DOHH2 (cell line): ENCODE results near the gene TACR1.

Experiments
- H3F3A ChIP-seq: fragments of 200-600 bp; sonication (generic), shearing (Covaris generic); 2 replicates; pipeline ENCODE4 v1.6.0; 2016; ENCODE audit warnings: antibody characterized with exemption, mild to moderate bottlenecking; ENCODE audit not compliant: control insufficient read depth, insufficient read depth
- H3K27ac ChIP-seq: fragments of 200-600 bp; sonication (generic); 2 replicates; pipeline ENCODE4 v1.5.1; 2014; ENCODE audit warnings: low read depth, mild to moderate bottlenecking, low read length, moderate library complexity
- H3K27me3 ChIP-seq: fragments of 200-600 bp; sonication (generic); 2 replicates; pipeline ENCODE4 v1.6.1; 2014; ENCODE audit warnings: mild to moderate bottlenecking, low read length, mixed read lengths; ENCODE audit not compliant: control insufficient read depth
- H3K36me3 ChIP-seq: fragments of 200-600 bp; sonication (generic); 2 replicates; pipeline ENCODE4 v1.6.1; 2014; ENCODE audit warnings: mild to moderate bottlenecking, low read length, moderate library complexity, mixed read lengths; ENCODE audit not compliant: control insufficient read depth
- H3K4me1 ChIP-seq: fragments of 200-600 bp; sonication (generic); 2 replicates; pipeline ENCODE4 v1.6.1; 2014; ENCODE audit warnings: mild to moderate bottlenecking, low read length, mixed read lengths; ENCODE audit not compliant: control insufficient read depth
- H3K4me2 ChIP-seq: fragments of 200-600 bp; sonication (generic); 2 replicates; pipeline ENCODE4 v1.6.0; 2014; ENCODE audit warnings: mild to moderate bottlenecking, low read length, moderate library complexity
- H3K4me3 ChIP-seq: fragments of 200-600 bp; sonication (generic); 2 replicates; pipeline ENCODE4 v1.5.1; 2014; ENCODE audit warnings: mild to moderate bottlenecking, low read length, mixed read lengths
- H3K79me2 ChIP-seq: fragments of 200-600 bp; sonication (generic); 2 replicates; pipeline ENCODE4 v1.6.1; 2014; ENCODE audit warnings: mild to moderate bottlenecking, low read length, mixed read lengths; ENCODE audit not compliant: control insufficient read depth
- H3K9me2 ChIP-seq: fragments of 200-600 bp; sonication (generic); replicated peaks from 2 replicates; pipeline ENCODE4 v1.6.1; 2014; ENCODE audit warnings: mild to moderate bottlenecking, low read length, mixed read lengths; ENCODE audit not compliant: control insufficient read depth
- H3K9me3 ChIP-seq: fragments of 200-600 bp; sonication (generic); 2 replicates; pipeline ENCODE4 v1.6.1; 2014; ENCODE audit warnings: antibody characterized with exemption, low read length, mixed read lengths; ENCODE audit not compliant: control insufficient read depth, insufficient read depth
- H4K20me1 ChIP-seq: fragments of 200-600 bp; sonication (generic); 2 replicates; pipeline ENCODE4 v1.6.0; 2014; ENCODE audit warnings: low read depth, mild to moderate bottlenecking, antibody characterized with exemption, low read length, moderate library complexity; ENCODE audit not compliant: control insufficient read depth, insufficient read depth
- CTCF ChIP-seq: fragments of 200-600 bp; sonication (generic); IDR thresholded peaks from one replicate; pipeline ENCODE4 v1.5.1; 2014; ENCODE audit warnings: antibody characterized with exemption, mild to moderate bottlenecking, low read depth, low read length; ENCODE audit not compliant: poor library complexity, severe bottlenecking
- EZH2phosphoT487 ChIP-seq: fragments of 200-600 bp; sonication (generic); IDR thresholded peaks from 2 replicates; pipeline ENCODE4 v1.6.1; 2017; ENCODE audit warnings: borderline replicate concordance, mild to moderate bottlenecking, antibody characterized with exemption, low read length, moderate library complexity, mixed read lengths

Gene TACR1

DNA sequence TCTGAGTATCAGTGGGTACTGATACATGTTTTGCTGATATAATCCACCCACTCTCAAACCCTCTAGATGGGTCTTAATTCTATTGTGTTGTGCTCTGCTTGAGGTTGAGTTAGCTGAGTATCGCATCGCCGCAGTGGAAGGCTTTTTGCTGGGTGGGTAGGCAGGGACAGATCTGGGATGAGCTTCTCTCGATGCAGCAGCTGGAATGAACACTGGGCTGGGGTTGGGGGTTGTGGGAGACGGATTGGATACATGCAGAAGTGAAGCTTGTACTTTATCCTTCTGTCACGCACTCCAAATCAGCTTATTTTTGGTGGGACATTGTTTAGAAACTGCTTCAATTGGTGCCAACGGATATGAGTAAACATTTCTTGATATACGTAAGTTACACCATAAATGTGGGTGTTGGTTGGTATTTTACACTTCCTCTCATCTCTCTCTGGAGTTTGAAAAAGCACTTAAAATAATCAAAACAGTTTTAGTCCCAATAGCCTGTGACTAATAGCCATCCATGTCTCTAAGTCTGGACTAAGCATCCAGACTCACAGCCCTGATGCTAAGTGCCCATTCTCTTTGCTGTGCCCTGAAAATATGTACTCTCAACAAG, 133.8 kb downstream of the TACR1 start:
- Histone ChIP-seq H3K36me3 (no peaks in the 10 kb centered on the region), H3K4me2 (no peak overlapping the region), H3K79me2 (no peaks in the 10 kb centered on the region), H3K4me3 (no peak overlapping the region), H4K20me1 (no peaks in the 10 kb centered on the region), H3K4me1 (no peaks in the 10 kb centered on the region), H3K27me3 (no peaks in the 10 kb centered on the region), H3K9me2 (no peaks in the 10 kb centered on the region), H3K9me3 (no peaks in the 10 kb centered on the region), H3K27ac (no peak overlapping the region), H3F3A (no peaks in the 10 kb centered on the region)
- no peak for TF ChIP-seq CTCF

GRCh38 chr2:75064691-75065396, 134.5 kb downstream of the TACR1 start:
- Histone ChIP-seq H3K9me3 (no peaks in the 10 kb centered on the region), H3K27me3 (no peaks in the 10 kb centered on the region), H3K4me1 (no peaks in the 10 kb centered on the region), H3K4me3 (no peak overlapping the region), H4K20me1 (no peaks in the 10 kb centered on the region), H3K79me2 (no peaks in the 10 kb centered on the region), H3K27ac (no peak overlapping the region), H3F3A (no peaks in the 10 kb centered on the region), H3K36me3 (no peaks in the 10 kb centered on the region), H3K9me2 (no peaks in the 10 kb centered on the region), H3K4me2 (no peak overlapping the region)
- TF ChIP-seq CTCF (peak; percentile 97), EZH2phosphoT487 (no peak)

- H3K9me2 ChIP-seq, result no peaks in the 10 kb centered on the region
- H4K20me1 ChIP-seq, result no peaks in the 10 kb centered on the region
- TF ChIP-seq EZH2phosphoT487 (no peak), CTCF (no peak)
- no peaks in the 10 kb centered on the region for H3K79me2 ChIP-seq
- H3F3A ChIP-seq, result no peaks in the 10 kb centered on the region
- H3K4me1 ChIP-seq, result no peaks in the 10 kb centered on the region
- no peak overlapping the region for H3K4me3 ChIP-seq
- no peak overlapping the region for H3K27ac ChIP-seq
- no peaks in the 10 kb centered on the region for H3K36me3 ChIP-seq
- H3K9me3 ChIP-seq, result no peaks in the 10 kb centered on the region
- H3K27me3 ChIP-seq, result no peaks in the 10 kb centered on the region
- H3K4me2 ChIP-seq, result no peak overlapping the region
Measured at GRCh38 chr2:75063906-75064305, 135.4 kb downstream of the TACR1 start.
